MM.1S (cell line): ENCODE results near the gene IGFN1.

Experiments used
- DNase-seq: peaks from one replicate; pipeline ENCODE4 v3.0.0-alpha.2; 2015
- H2AFZ ChIP-seq: fragments of 300-600 bp; sonication (generic); 2 replicates; pipeline ENCODE4 v1.6.0; 2016; ENCODE audit warnings: antibody characterized with exemption, low read length
- H3F3A ChIP-seq: fragments of 300-600 bp; sonication (generic); 2 replicates; pipeline ENCODE4 v1.6.1; 2016; ENCODE audit warnings: mild to moderate bottlenecking, antibody characterized with exemption, low read length, moderate library complexity, mixed read lengths; ENCODE audit not compliant: insufficient read depth
- H3K27ac ChIP-seq: fragments of 300-600 bp; sonication (generic); 2 replicates; pipeline ENCODE4 v1.5.1; 2016; ENCODE audit warnings: mild to moderate bottlenecking, low read length
- H3K27me3 ChIP-seq: fragments of 300-600 bp; sonication (generic); replicated peaks from 2 replicates; pipeline ENCODE4 v1.6.0; 2016; ENCODE audit warnings: low read length; ENCODE audit not compliant: insufficient read depth
- H3K36me3 ChIP-seq: fragments of 300-600 bp; sonication (generic); replicated peaks from 2 replicates; pipeline ENCODE4 v1.6.1; 2016; ENCODE audit warnings: mild to moderate bottlenecking, low read length, mixed read lengths; ENCODE audit not compliant: insufficient read depth
- H3K4me1 ChIP-seq: fragments of 300-600 bp; sonication (generic); 2 replicates; pipeline ENCODE4 v1.6.1; 2016; ENCODE audit warnings: low read length, mixed read lengths
- H3K4me2 ChIP-seq: fragments of 300-600 bp; sonication (generic); 2 replicates; pipeline ENCODE4 v1.6.0; 2016; ENCODE audit warnings: low read depth, low read length
- H3K4me3 ChIP-seq: fragments of 300-600 bp; sonication (generic); 2 replicates; pipeline ENCODE4 v1.5.1; 2016; ENCODE audit warnings: low read length, mixed read lengths
- H3K79me2 ChIP-seq: fragments of 300-600 bp; sonication (generic); 2 replicates; pipeline ENCODE4 v1.6.1; 2016; ENCODE audit warnings: mixed run types, low read length, mixed read lengths
- H3K9ac ChIP-seq: fragments of 300-600 bp; sonication (generic); 2 replicates; pipeline ENCODE4 v1.6.1; 2016; ENCODE audit warnings: low read length, mixed read lengths
- H3K9me2 ChIP-seq: fragments of 300-600 bp; sonication (generic); replicated peaks from 2 replicates; pipeline ENCODE4 v1.6.1; 2016; ENCODE audit warnings: mild to moderate bottlenecking, low read length, mixed read lengths; ENCODE audit not compliant: insufficient read depth
- H3K9me3 ChIP-seq: fragments of 300-600 bp; sonication (generic); replicated peaks from 2 replicates; pipeline ENCODE4 v1.6.1; 2016; ENCODE audit warnings: mild to moderate bottlenecking, low read length, mixed read lengths; ENCODE audit not compliant: insufficient read depth
- H4K20me1 ChIP-seq: fragments of 300-600 bp; sonication (generic); 2 replicates; pipeline ENCODE4 v1.6.1; 2016; ENCODE audit warnings: mild to moderate bottlenecking, low read length, moderate library complexity, mixed read lengths; ENCODE audit not compliant: insufficient read depth
- CTCF ChIP-seq: fragments of 300-600 bp; sonication (generic); IDR thresholded peaks from 2 replicates; pipeline ENCODE4 v1.5.1; 2016; ENCODE audit warnings: antibody characterized with exemption, low read length, mixed read lengths
- EZH2 ChIP-seq: fragments of 300-600 bp; sonication (generic); optimal IDR thresholded peaks from 2 replicates; pipeline ENCODE3; 2017; ENCODE audit warnings: low read depth, mild to moderate bottlenecking, antibody characterized with exemption, low read length, mixed read lengths
- EZH2phosphoT487 ChIP-seq: fragments of 300-600 bp; sonication (generic); IDR thresholded peaks from 2 replicates; pipeline ENCODE4 v1.6.1; 2018; ENCODE audit warnings: antibody characterized with exemption, low read length

Gene IGFN1

GRCh38 chr1:201241736-201242135 is 51.1 kb downstream of the IGFN1 start:
- Histone ChIP-seq H3K9me2 (no peaks in the 10 kb centered on the region), H3K4me1 (no peaks in the 10 kb centered on the region), H3K9me3 (no peaks in the 10 kb centered on the region), H4K20me1 (no peaks in the 10 kb centered on the region), H3K36me3 (no peaks in the 10 kb centered on the region), H3K27me3 (no peaks in the 10 kb centered on the region), H3K4me3 (no peak overlapping the region), H3K27ac (no peak overlapping the region), H3K79me2 (no peaks in the 10 kb centered on the region), H2AFZ (no peak overlapping the region), H3F3A (no peaks in the 10 kb centered on the region), H3K4me2 (no peak overlapping the region), H3K9ac (no peak overlapping the region)
- no peak for TF ChIP-seq EZH2phosphoT487
- no peak for TF ChIP-seq CTCF
- no peak for TF ChIP-seq EZH2
- DNase-seq: no peak

- TF ChIP-seq EZH2phosphoT487 (no peak), EZH2 (no peak), CTCF (no peak)
- no peaks in the 10 kb centered on the region for H4K20me1 ChIP-seq
- no peak overlapping the region for H3K4me3 ChIP-seq
- no peak overlapping the region for H2AFZ ChIP-seq
- no peak overlapping the region for H3K4me2 ChIP-seq
- H3K79me2 ChIP-seq: no peaks in the 10 kb centered on the region
- H3K9ac ChIP-seq: no peak overlapping the region
- DNase-seq: no peak
- H3K4me1 ChIP-seq: no peaks in the 10 kb centered on the region
- no peaks in the 10 kb centered on the region for H3K9me3 ChIP-seq
- no peaks in the 10 kb centered on the region for H3F3A ChIP-seq
- H3K27ac ChIP-seq: no peak overlapping the region
- H3K36me3 ChIP-seq: no peaks in the 10 kb centered on the region
- H3K27me3 ChIP-seq: no peaks in the 10 kb centered on the region
- H3K9me2 ChIP-seq: no peaks in the 10 kb centered on the region
Measured at GRCh38 chr1:201245082-201245481, 54.5 kb downstream of the IGFN1 start.

- no peaks in the 10 kb centered on the region for H3K9me3 ChIP-seq
- DNase-seq: no peak
- no peaks in the 10 kb centered on the region for H3F3A ChIP-seq
- no peaks in the 10 kb centered on the region for H3K79me2 ChIP-seq
- no peak overlapping the region for H2AFZ ChIP-seq
- no peaks in the 10 kb centered on the region for H3K4me1 ChIP-seq
- no peak for TF ChIP-seq CTCF
- no peak for TF ChIP-seq EZH2
- no peak for TF ChIP-seq EZH2phosphoT487
- H3K27ac ChIP-seq: no peak overlapping the region
- no peaks in the 10 kb centered on the region for H4K20me1 ChIP-seq
- no peaks in the 10 kb centered on the region for H3K9me2 ChIP-seq
- no peak overlapping the region for H3K4me3 ChIP-seq
- no peak overlapping the region for H3K9ac ChIP-seq
- H3K36me3 ChIP-seq: no peaks in the 10 kb centered on the region
- H3K4me2 ChIP-seq: no peak overlapping the region
- H3K27me3 ChIP-seq: no peaks in the 10 kb centered on the region; the same call in 1 of the 2 replicates
Measured at GRCh38 chr1:201248721-201249559, 58.3 kb downstream of the IGFN1 start.
